ENCODE results near the gene B3GNT8. TPM values are rescaled to one million over a fixed set of nuclear protein-coding genes. Genes with fewer than 3 reads are reported as not detected.

B3GNT8 gene
- total and polyA plus RNA-seq, 2 experiments from 2014 or later = 0.71 to 1.8 TPM

DNA sequence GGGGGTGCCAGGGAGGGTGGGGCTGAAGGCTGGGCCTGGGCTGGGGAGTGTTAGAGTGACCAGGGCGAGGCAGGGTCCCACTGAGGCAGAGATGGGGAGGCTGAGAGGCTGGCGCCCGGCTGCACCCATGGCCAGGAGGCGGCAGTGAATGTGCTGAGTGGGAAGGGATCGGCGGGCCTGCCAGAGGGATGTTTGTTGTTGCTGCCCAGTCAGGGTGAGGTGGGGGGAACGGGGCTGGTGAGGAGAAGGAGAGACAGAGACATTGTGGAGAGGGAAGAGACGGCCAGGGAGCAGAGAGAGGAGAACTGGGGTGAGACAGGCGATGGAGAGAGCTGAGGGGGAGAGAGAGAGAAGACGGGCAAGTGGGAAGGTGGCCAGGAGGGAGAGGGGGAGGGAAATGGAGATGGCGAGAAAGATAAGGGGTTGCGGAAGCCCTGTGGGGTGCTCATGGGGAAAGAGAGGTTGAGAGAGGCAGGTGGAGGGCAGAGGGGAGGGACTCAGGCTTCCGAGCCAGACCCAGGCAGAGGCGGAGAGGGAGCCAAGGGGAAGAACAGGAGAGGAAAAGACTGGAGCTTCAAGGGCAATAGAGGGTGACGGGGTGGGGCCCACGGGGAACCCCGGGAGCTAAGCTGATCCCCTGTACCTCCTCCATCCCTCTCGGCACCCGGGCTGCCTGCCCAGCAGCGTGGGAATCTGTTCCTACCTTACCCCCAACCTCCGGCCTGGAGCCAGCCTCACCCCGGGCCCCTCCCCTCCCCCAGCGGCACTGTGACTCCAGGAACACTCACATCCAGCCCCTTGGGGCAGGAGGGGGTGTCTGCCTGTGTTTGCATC is 690 bp upstream of the B3GNT8 start:
- Histone ChIP-seq H3K9me2 (ENCODE audit: insufficient read depth) (no peaks in the 10 kb centered on the region), H3K27ac (ENCODE audit: low read depth) (no peak overlapping the region), H3K79me2 (replicated peaks; ENCODE audit: insufficient read depth) (no peaks in the 10 kb centered on the region), H3K4me2 (peak overlapping the region; percentile 95), H2AFZ (peak overlapping the region; percentile 85), H3K36me3 (ENCODE audit: insufficient read depth) (no peaks in the 10 kb centered on the region), H3K4me1 (ENCODE audit: insufficient read depth) (peaks cover 12% of the 10 kb centered on the region), H3K27me3 (ENCODE audit: insufficient read depth) (no peaks in the 10 kb centered on the region), H3F3A (replicated peaks; ENCODE audit: low read depth) (0 out of 2 replicates have a peak, but pooled peaks cover 12% of the 10 kb centered on the region), H3K4me3 (peak overlapping the region; percentile 68), H4K20me1 (replicated peaks; ENCODE audit: insufficient read depth) (no peaks in the 10 kb centered on the region; the same call in 1 of the 2 replicates)
- Mint-ChIP-seq H3K4me1 (peaks cover 18% of the 10 kb centered on the region), H3K27me3 (ENCODE audit: insufficient read depth, low read depth, poor library complexity) (peaks cover 16% of the 10 kb centered on the region), H3K9me3 (no peaks in the 10 kb centered on the region; the same call in 2 of the 3 replicates), H3K4me3 (peak overlapping the region; percentile 76), H3K36me3 (ENCODE audit: low read depth) (peaks cover 23% of the 10 kb centered on the region), H3K27ac (peak overlapping the region; percentile 24)
- ATAC-seq (peak; percentile 48), DNase-seq (ENCODE audit: low spot score) (peak; percentile 63)
- TF ChIP-seq ZNF114 (CRISPR knock-in tag; IDR thresholded peaks at IDR 0.05) (no peak), POLR2AphosphoS5 (IDR thresholded peaks at IDR 0.05; ENCODE audit: low read depth) (no peak)
- TF ChIP-seq, protein P1, sequence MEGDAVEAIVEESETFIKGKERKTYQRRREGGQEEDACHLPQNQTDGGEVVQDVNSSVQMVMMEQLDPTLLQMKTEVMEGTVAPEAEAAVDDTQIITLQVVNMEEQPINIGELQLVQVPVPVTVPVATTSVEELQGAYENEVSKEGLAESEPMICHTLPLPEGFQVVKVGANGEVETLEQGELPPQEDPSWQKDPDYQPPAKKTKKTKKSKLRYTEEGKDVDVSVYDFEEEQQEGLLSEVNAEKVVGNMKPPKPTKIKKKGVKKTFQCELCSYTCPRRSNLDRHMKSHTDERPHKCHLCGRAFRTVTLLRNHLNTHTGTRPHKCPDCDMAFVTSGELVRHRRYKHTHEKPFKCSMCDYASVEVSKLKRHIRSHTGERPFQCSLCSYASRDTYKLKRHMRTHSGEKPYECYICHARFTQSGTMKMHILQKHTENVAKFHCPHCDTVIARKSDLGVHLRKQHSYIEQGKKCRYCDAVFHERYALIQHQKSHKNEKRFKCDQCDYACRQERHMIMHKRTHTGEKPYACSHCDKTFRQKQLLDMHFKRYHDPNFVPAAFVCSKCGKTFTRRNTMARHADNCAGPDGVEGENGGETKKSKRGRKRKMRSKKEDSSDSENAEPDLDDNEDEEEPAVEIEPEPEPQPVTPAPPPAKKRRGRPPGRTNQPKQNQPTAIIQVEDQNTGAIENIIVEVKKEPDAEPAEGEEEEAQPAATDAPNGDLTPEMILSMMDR (conservative IDR thresholded peaks at IDR 0.05; ENCODE audit: low read depth in 2 of 2) = 0 out of 4 replicates have a peak, but pooled peaks of 1 of the 2 experiments have one; percentile 1

DNA sequence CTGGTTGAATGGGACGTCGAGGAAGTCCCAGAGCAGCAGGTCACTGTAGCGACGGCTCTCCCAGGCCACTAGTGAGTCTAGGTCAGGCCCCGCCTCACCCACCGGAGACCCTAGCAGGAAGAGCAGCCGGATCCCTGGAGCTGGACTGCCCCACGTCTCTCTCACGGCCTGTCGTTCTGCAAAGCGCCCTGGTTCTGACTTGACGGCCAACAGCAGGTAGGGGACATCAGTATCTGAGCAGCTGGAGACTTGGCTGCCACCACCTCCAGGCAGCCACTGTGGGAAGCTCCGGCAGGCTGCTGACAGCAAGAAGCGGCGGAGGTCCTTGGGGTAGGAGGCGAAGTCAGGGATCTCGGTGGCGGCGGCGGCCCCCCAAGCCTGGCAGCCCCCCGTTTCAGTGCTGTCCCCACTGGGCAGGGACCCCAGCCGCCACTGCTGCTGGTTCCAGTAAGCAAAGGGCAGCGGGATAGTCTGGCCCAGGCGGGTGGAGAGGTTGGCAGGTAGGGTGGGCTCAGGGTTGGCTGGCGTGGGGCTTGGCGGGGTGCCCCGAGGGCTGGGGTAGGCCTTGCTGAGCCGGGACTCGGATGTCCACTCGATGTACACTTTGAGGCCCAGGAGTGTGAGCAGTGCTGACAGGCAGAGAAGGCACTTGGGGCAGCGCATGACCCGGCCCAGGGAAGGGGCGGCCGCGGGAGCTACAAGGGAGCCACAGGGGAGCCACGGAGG is 895 bp downstream of the B3GNT8 start:
- no peak overlapping the region for H3K27ac Mint-ChIP-seq
- Histone ChIP-seq H3F3A (replicated peaks; ENCODE audit: low read depth) (0 out of 2 replicates have a peak, but pooled peaks cover 5% of the 10 kb centered on the region), H3K4me3 (peak overlapping the region; percentile 68; the same call in 1 of the 2 replicates), H3K27me3 (ENCODE audit: insufficient read depth) (no peaks in the 10 kb centered on the region), H3K4me2 (peak overlapping the region; percentile 95; the same call in 1 of the 2 replicates), H3K9me2 (ENCODE audit: insufficient read depth) (no peaks in the 10 kb centered on the region), H3K79me2 (replicated peaks; ENCODE audit: insufficient read depth) (no peaks in the 10 kb centered on the region), H3K27ac (ENCODE audit: low read depth) (no peak overlapping the region), H3K4me1 (ENCODE audit: insufficient read depth) (peaks cover 12% of the 10 kb centered on the region), H4K20me1 (replicated peaks; ENCODE audit: insufficient read depth) (no peaks in the 10 kb centered on the region; the same call in 1 of the 2 replicates), H3K36me3 (ENCODE audit: insufficient read depth) (no peaks in the 10 kb centered on the region), H2AFZ (no peak overlapping the region)
- peak overlapping the region; percentile 76 for H3K4me3 Mint-ChIP-seq
- no peak for DNase-seq (ENCODE audit: low spot score)
- H3K27me3 Mint-ChIP-seq (ENCODE audit: insufficient read depth, low read depth, poor library complexity) = peaks cover 12% of the 10 kb centered on the region
- ATAC-seq = no peak; the same call in 2 of the 3 replicates
- H3K4me1 Mint-ChIP-seq = peaks cover 18% of the 10 kb centered on the region
- peaks cover 11% of the 10 kb centered on the region; the same call in 2 of the 3 replicates for H3K36me3 Mint-ChIP-seq (ENCODE audit: low read depth)
- no peaks in the 10 kb centered on the region for H3K9me3 Mint-ChIP-seq
- TF ChIP-seq, protein P2, sequence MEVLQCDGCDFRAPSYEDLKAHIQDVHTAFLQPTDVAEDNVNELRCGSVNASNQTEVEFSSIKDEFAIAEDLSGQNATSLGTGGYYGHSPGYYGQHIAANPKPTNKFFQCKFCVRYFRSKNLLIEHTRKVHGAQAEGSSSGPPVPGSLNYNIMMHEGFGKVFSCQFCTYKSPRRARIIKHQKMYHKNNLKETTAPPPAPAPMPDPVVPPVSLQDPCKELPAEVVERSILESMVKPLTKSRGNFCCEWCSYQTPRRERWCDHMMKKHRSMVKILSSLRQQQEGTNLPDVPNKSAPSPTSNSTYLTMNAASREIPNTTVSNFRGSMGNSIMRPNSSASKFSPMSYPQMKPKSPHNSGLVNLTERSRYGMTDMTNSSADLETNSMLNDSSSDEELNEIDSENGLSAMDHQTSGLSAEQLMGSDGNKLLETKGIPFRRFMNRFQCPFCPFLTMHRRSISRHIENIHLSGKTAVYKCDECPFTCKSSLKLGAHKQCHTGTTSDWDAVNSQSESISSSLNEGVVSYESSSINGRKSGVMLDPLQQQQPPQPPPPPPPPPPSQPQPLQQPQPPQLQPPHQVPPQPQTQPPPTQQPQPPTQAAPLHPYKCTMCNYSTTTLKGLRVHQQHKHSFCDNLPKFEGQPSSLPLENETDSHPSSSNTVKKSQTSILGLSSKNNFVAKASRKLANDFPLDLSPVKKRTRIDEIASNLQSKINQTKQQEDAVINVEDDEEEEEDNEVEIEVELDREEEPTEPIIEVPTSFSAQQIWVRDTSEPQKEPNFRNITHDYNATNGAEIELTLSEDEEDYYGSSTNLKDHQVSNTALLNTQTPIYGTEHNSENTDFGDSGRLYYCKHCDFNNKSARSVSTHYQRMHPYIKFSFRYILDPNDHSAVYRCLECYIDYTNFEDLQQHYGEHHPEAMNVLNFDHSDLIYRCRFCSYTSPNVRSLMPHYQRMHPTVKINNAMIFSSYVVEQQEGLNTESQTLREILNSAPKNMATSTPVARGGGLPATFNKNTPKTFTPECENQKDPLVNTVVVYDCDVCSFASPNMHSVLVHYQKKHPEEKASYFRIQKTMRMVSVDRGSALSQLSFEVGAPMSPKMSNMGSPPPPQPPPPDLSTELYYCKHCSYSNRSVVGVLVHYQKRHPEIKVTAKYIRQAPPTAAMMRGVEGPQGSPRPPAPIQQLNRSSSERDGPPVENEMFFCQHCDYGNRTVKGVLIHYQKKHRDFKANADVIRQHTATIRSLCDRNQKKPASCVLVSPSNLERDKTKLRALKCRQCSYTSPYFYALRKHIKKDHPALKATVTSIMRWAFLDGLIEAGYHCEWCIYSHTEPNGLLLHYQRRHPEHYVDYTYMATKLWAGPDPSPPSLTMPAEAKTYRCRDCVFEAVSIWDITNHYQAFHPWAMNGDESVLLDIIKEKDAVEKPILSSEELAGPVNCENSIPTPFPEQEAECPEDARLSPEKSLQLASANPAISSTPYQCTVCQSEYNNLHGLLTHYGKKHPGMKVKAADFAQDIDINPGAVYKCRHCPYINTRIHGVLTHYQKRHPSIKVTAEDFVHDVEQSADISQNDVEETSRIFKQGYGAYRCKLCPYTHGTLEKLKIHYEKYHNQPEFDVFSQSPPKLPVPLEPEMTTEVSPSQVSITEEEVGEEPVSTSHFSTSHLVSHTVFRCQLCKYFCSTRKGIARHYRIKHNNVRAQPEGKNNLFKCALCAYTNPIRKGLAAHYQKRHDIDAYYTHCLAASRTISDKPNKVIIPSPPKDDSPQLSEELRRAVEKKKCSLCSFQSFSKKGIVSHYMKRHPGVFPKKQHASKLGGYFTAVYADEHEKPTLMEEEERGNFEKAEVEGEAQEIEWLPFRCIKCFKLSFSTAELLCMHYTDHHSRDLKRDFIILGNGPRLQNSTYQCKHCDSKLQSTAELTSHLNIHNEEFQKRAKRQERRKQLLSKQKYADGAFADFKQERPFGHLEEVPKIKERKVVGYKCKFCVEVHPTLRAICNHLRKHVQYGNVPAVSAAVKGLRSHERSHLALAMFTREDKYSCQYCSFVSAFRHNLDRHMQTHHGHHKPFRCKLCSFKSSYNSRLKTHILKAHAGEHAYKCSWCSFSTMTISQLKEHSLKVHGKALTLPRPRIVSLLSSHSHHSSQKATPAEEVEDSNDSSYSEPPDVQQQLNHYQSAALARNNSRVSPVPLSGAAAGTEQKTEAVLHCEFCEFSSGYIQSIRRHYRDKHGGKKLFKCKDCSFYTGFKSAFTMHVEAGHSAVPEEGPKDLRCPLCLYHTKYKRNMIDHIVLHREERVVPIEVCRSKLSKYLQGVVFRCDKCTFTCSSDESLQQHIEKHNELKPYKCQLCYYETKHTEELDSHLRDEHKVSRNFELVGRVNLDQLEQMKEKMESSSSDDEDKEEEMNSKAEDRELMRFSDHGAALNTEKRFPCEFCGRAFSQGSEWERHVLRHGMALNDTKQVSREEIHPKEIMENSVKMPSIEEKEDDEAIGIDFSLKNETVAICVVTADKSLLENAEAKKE (CRISPR knock-in tag; IDR thresholded peaks at IDR 0.05) = no peak
- no peak for TF ChIP-seq JUNB (IDR thresholded peaks at IDR 0.05; ENCODE audit: unreplicated experiment)
- TF ChIP-seq, protein P3, sequence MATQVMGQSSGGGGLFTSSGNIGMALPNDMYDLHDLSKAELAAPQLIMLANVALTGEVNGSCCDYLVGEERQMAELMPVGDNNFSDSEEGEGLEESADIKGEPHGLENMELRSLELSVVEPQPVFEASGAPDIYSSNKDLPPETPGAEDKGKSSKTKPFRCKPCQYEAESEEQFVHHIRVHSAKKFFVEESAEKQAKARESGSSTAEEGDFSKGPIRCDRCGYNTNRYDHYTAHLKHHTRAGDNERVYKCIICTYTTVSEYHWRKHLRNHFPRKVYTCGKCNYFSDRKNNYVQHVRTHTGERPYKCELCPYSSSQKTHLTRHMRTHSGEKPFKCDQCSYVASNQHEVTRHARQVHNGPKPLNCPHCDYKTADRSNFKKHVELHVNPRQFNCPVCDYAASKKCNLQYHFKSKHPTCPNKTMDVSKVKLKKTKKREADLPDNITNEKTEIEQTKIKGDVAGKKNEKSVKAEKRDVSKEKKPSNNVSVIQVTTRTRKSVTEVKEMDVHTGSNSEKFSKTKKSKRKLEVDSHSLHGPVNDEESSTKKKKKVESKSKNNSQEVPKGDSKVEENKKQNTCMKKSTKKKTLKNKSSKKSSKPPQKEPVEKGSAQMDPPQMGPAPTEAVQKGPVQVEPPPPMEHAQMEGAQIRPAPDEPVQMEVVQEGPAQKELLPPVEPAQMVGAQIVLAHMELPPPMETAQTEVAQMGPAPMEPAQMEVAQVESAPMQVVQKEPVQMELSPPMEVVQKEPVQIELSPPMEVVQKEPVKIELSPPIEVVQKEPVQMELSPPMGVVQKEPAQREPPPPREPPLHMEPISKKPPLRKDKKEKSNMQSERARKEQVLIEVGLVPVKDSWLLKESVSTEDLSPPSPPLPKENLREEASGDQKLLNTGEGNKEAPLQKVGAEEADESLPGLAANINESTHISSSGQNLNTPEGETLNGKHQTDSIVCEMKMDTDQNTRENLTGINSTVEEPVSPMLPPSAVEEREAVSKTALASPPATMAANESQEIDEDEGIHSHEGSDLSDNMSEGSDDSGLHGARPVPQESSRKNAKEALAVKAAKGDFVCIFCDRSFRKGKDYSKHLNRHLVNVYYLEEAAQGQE (IDR thresholded peaks at IDR 0.05; ENCODE audit: unreplicated experiment) = no peak
- no peak for TF ChIP-seq POLR2AphosphoS5 (IDR thresholded peaks at IDR 0.05; ENCODE audit: low read depth)
- TF ChIP-seq ZNF114 (CRISPR knock-in tag; IDR thresholded peaks at IDR 0.05) = no peak

Measured in GM23338 (cell line).